Vagina (tissue), 2 donors: ENCODE measurements around the gene ADAM29. TPM values are rescaled to one million over a fixed set of nuclear protein-coding genes. Genes with fewer than 3 reads are reported as not detected.

Source experiments
- DNase-seq, 2 donors: peaks; one replicate each; pipeline ENCODE4 v3.0.0-alpha.2; 2017; ENCODE audit errors: extremely low spot score in 2 of 2
- H3K27ac ChIP-seq: fragments of 200-600 bp; sonication (generic); one replicate; pipeline ENCODE4 v1.5.1; 2019
- H3K27me3 ChIP-seq: fragments of 200-600 bp; sonication (generic); one replicate; pipeline ENCODE4 v1.5.1; 2019
- H3K36me3 ChIP-seq, 2 donors: fragments of 200-600 bp; sonication (generic); one replicate each; pipeline ENCODE4 v1.5.1; 2017 to 2019
- H3K4me1 ChIP-seq: fragments of 200-600 bp; sonication (generic); one replicate; pipeline ENCODE4 v1.5.1; 2019
- H3K4me3 ChIP-seq, 2 donors: fragments of 200-600 bp; sonication (generic); 1 replicate in 1 of 2; 2 replicates in 1 of 2; pipeline ENCODE4 v1.5.1; 2016 to 2019
- H3K9me3 ChIP-seq: fragments of 200-600 bp; sonication (generic); one replicate; pipeline ENCODE4 v1.5.1; 2019
- CTCF ChIP-seq, 3 experiments: fragments of 450-650 bp in 2 of 3; fragments of 200-600 bp in 1 of 3; sonication (generic) in 1 of 3; IDR thresholded peaks; one replicate each; pipeline ENCODE4 v1.5.1; 2017 to 2019; ENCODE audit warnings: antibody characterized with exemption in 3 of 3, mild to moderate bottlenecking in 2 of 3, moderate library complexity in 2 of 3
- POLR2A ChIP-seq, 2 donors: fragments of 450-650 bp; IDR thresholded peaks; one replicate each; pipeline ENCODE4 v1.6.1; 2017; ENCODE audit warnings: antibody characterized with exemption in 2 of 2, mild to moderate bottlenecking in 2 of 2, moderate library complexity in 2 of 2
- POLR2AphosphoS5 ChIP-seq, 2 donors: sonication (generic); formaldehyde crosslinking; IDR thresholded peaks; one replicate each; pipeline ENCODE4 v1.9.0; 2017; ENCODE audit warnings: antibody characterized with exemption in 2 of 2, mild to moderate bottlenecking in 2 of 2, low read depth in 1 of 2; ENCODE audit not compliant: insufficient read depth in 1 of 2
- intact Hi-C: fragments of 100-400 bp; cut with DNase I; formaldehyde crosslinking; loops from one replicate; pipeline ENCODE4 v1.15.1; 2023
- total RNA-seq: library from RNA; depleted of rRNA; stranded (reverse); fragments of >200 nt; gene quantifications from one replicate; pipeline ENCODE4 v1.2.3, GENCODE V29; 2016

The ADAM29 gene
- total RNA-seq, 1 donor from 2014 or later = not detected

GRCh38 chr4:174930895-174931294 lies 12.7 kb downstream of the ADAM29 start:
- Histone ChIP-seq H3K36me3 (no peaks in the 10 kb centered on the region), H3K9me3 (no peaks in the 10 kb centered on the region), H3K4me1 (no peaks in the 10 kb centered on the region), H3K4me3 (no peak overlapping the region), H3K27me3 (no peaks in the 10 kb centered on the region), H3K27ac (no peak overlapping the region)
- intact Hi-C loops = no loop called here
- DNase-seq = no peak
- TF ChIP-seq POLR2A (IDR thresholded peaks at IDR 0.05) (no peak), POLR2AphosphoS5 (IDR thresholded peaks at IDR 0.05; ENCODE audit: insufficient read depth in 1 of 2, low read depth in 1 of 2) (no peak), CTCF (IDR thresholded peaks at IDR 0.05) (no peak)

- TF ChIP-seq POLR2AphosphoS5 (IDR thresholded peaks at IDR 0.05; ENCODE audit: insufficient read depth in 1 of 2, low read depth in 1 of 2) = no peak
- H3K36me3 ChIP-seq = no peaks in the 10 kb centered on the region
- H3K4me3 ChIP-seq = no peak overlapping the region
- H3K4me1 ChIP-seq = no peaks in the 10 kb centered on the region
- no peak for DNase-seq
- H3K27me3 ChIP-seq = no peaks in the 10 kb centered on the region
- no peaks in the 10 kb centered on the region for H3K9me3 ChIP-seq
- H3K27ac ChIP-seq = no peak overlapping the region
- intact Hi-C loops = no loop called here
Measured at GRCh38 chr4:174933083-174933482, 14.9 kb downstream of the ADAM29 start.

DNA sequence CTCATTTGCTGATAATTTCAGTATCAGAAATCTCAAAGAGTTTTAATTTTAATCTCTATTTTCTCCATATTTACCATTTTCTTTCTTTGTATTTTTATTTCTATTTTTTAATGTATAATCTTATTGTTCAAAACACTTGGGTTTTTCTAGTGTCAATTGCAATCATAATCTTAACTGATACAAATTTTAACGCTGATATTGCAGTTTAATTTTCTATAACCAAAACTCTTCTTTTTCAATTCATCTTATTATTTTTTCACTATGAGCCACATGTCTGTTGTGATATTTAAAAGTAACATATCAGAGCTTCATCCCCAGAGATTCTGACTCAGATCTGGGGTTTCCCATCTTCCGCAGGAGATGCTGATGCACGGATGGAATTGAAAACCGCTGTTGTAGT lies 16.2 kb downstream of the ADAM29 start:
- no peaks in the 10 kb centered on the region for H3K4me1 ChIP-seq
- H3K36me3 ChIP-seq = no peaks in the 10 kb centered on the region
- no peak overlapping the region for H3K27ac ChIP-seq
- no peaks in the 10 kb centered on the region for H3K27me3 ChIP-seq
- H3K9me3 ChIP-seq = no peaks in the 10 kb centered on the region
- no peak for DNase-seq
- intact Hi-C loops = no loop called here
- H3K4me3 ChIP-seq = no peak overlapping the region
- no peak for TF ChIP-seq CTCF (IDR thresholded peaks at IDR 0.05)
- no peak for TF ChIP-seq POLR2AphosphoS5 (IDR thresholded peaks at IDR 0.05; ENCODE audit: insufficient read depth in 1 of 2, low read depth in 1 of 2)
- TF ChIP-seq POLR2A (IDR thresholded peaks at IDR 0.05) = no peak

DNA sequence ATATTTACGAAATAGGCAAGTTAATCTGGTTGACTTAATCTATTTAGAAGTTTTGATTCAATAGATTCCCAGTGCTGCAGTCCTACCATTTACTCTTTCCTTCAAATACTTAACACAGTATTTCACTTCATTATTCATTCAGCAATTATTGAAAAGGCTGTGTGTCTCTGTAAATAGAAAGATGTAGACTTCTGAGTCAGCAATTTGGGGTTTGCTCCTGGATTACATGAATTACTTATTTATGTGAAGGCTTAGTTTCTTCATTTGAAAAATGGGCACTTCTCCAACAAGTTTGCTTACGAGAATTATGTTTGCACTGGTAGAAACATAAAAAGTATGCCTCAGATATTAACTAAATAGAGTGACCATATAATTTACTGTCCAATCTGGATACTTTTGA lies 17.4 kb downstream of the ADAM29 start:
- Histone ChIP-seq H3K27me3 (no peaks in the 10 kb centered on the region), H3K4me1 (no peaks in the 10 kb centered on the region), H3K27ac (no peak overlapping the region), H3K4me3 (no peak overlapping the region), H3K36me3 (no peaks in the 10 kb centered on the region), H3K9me3 (no peaks in the 10 kb centered on the region)
- TF ChIP-seq CTCF (IDR thresholded peaks at IDR 0.05) = no peak
- TF ChIP-seq POLR2AphosphoS5 (IDR thresholded peaks at IDR 0.05; ENCODE audit: insufficient read depth in 1 of 2, low read depth in 1 of 2) = no peak
- TF ChIP-seq POLR2A (IDR thresholded peaks at IDR 0.05) = no peak
- DNase-seq = no peak
- intact Hi-C loops = no loop called here

GRCh38 chr4:174940002-174940401 lies 21.8 kb downstream of the ADAM29 start:
- Histone ChIP-seq H3K27ac (no peak overlapping the region), H3K9me3 (no peaks in the 10 kb centered on the region), H3K4me3 (no peak overlapping the region), H3K27me3 (no peaks in the 10 kb centered on the region), H3K4me1 (no peaks in the 10 kb centered on the region), H3K36me3 (no peaks in the 10 kb centered on the region)
- intact Hi-C loops = no loop called here
- TF ChIP-seq POLR2AphosphoS5 (IDR thresholded peaks at IDR 0.05; ENCODE audit: insufficient read depth in 1 of 2, low read depth in 1 of 2) (no peak), CTCF (IDR thresholded peaks at IDR 0.05) (no peak), POLR2A (IDR thresholded peaks at IDR 0.05) (no peak)
- DNase-seq = no peak

- Histone ChIP-seq H3K27me3 (no peaks in the 10 kb centered on the region), H3K9me3 (no peaks in the 10 kb centered on the region), H3K4me3 (no peak overlapping the region), H3K36me3 (no peaks in the 10 kb centered on the region), H3K27ac (no peak overlapping the region), H3K4me1 (no peaks in the 10 kb centered on the region)
- intact Hi-C loops = no loop called here
- TF ChIP-seq POLR2AphosphoS5 (IDR thresholded peaks at IDR 0.05; ENCODE audit: insufficient read depth in 1 of 2, low read depth in 1 of 2) (no peak), CTCF (IDR thresholded peaks at IDR 0.05) (no peak), POLR2A (IDR thresholded peaks at IDR 0.05) (no peak)
- no peak for DNase-seq
Measured at GRCh38 chr4:174946246-174946645, 28.1 kb downstream of the ADAM29 start.
